Prostate gland (tissue), 2 donors: Measurements from ENCODE around the gene DAB1. TPM values are rescaled to one million over a fixed set of nuclear protein-coding genes. Genes with fewer than 3 reads are reported as not detected.

Experiments used
- DNase-seq: peaks from one replicate; pipeline ENCODE4 v3.0.0-alpha.2; 2019; ENCODE audit warnings: low spot score
- H3K27ac ChIP-seq, 2 donors: fragments of 200-600 bp; sonication (generic); 2 replicates each; pipeline ENCODE4 v1.5.1; 2017 to 2019
- H3K27me3 ChIP-seq: fragments of 200-600 bp; sonication (generic); replicated peaks from 2 replicates; pipeline ENCODE4 v1.5.1; 2019; ENCODE audit not compliant: insufficient read depth
- H3K36me3 ChIP-seq, 2 donors: fragments of 200-600 bp; sonication (generic); 1 replicate in 1 of 2; 2 replicates in 1 of 2; pipeline versions ENCODE4 v1.5.1 to v1.8.1; 2017 to 2019
- H3K4me1 ChIP-seq: fragments of 200-600 bp; sonication (generic); replicated peaks from 2 replicates; pipeline ENCODE4 v1.5.1; 2019
- H3K4me3 ChIP-seq, 2 donors: fragments of 200-600 bp; sonication (generic); 2 replicates each; pipeline ENCODE4 v1.5.1; 2017 to 2019
- H3K9me3 ChIP-seq: fragments of 200-600 bp; sonication (generic); 2 replicates; pipeline ENCODE4 v1.5.1; 2017
- POLR2A ChIP-seq: fragments of 450-650 bp; IDR thresholded peaks from one replicate; pipeline ENCODE4 v1.6.1; 2016; ENCODE audit warnings: antibody characterized with exemption, mild to moderate bottlenecking
- POLR2AphosphoS5 ChIP-seq: sonication (generic); formaldehyde crosslinking; IDR thresholded peaks from one replicate; pipeline ENCODE4 v1.6.1; 2017; ENCODE audit warnings: antibody characterized with exemption
- WGBS: methylation state at CpG from one replicate; pipeline ENCODE4 v1.1.5; 2018; 5-methylcytosine and 5-hydroxymethylcytosine counted together
- intact Hi-C: fragments of 100-400 bp; cut with DNase I; formaldehyde crosslinking; loops from one replicate; pipeline ENCODE4 v1.14.2; 2022
- total RNA-seq, 2 donors: library from RNA; depleted of rRNA; stranded (reverse); fragments of >200 nt; gene quantifications; one replicate each; pipeline ENCODE4 v1.1.0, GENCODE V29; 2016
- TF ChIP-seq, protein P1 (sequence below), 4 experiments: fragments of 200-600 bp in 2 of 4; fragments of 450-650 bp in 2 of 4; sonication (generic) in 2 of 4; IDR thresholded peaks; 1 replicate in 3 of 4; 2 replicates in 1 of 4; pipeline ENCODE4 v1.5.1; 2016 to 2019; ENCODE audit warnings: antibody characterized with exemption in 4 of 4, mild to moderate bottlenecking in 2 of 4, moderate library complexity in 2 of 4

The DAB1 gene
- total RNA-seq, 2 donors from 2014 or later = 0.64 to 3.6 TPM

DNA sequence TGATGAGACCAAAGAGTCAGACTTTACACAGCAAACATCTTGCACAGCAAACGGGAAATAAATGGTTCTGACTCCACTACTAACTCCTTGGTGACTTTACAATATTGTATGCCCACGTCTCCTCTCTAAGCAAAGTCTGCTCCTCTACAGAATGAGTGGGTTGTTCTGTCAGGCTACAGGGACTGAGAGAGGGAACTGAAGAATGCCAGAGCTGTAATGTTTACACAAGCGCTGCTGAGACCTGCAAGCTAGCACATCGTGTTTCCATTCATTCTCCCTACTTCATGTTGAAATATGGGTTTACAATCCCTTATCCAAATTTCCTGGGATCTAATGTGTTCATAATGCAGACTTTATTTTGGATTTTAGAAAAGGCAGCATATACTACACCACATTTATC, 15.9 kb downstream of the DAB1 start:
- H3K27me3 ChIP-seq = no peaks in the 10 kb centered on the region

DNA sequence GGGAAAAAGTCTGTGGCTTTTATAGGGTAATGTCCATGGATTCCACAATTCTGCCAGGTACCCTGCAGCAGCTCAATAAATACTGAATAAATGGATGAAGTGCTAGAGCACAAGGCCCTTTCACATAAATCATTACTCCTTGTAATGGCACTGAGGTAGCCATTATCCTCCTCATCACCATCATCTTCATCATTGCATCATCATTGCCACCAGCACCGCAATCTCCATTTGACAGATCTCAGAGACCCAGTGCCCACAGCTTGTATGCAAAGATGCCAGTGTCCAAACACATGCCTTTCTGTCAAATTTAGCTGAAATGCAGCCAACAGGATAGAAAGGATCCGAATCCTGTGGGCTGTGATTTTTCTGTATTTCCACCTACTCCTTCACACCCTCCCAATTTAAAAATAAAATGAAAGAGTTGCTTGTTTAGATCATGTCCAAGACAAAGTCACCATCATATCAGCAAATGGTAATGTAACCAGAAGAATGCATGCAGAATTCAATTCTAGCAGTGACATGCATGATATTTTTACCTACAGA, 17.4 kb downstream of the DAB1 start:
- no peaks in the 10 kb centered on the region for H3K4me1 ChIP-seq
- intact Hi-C loops = no loop called here
- TF ChIP-seq, protein P1, sequence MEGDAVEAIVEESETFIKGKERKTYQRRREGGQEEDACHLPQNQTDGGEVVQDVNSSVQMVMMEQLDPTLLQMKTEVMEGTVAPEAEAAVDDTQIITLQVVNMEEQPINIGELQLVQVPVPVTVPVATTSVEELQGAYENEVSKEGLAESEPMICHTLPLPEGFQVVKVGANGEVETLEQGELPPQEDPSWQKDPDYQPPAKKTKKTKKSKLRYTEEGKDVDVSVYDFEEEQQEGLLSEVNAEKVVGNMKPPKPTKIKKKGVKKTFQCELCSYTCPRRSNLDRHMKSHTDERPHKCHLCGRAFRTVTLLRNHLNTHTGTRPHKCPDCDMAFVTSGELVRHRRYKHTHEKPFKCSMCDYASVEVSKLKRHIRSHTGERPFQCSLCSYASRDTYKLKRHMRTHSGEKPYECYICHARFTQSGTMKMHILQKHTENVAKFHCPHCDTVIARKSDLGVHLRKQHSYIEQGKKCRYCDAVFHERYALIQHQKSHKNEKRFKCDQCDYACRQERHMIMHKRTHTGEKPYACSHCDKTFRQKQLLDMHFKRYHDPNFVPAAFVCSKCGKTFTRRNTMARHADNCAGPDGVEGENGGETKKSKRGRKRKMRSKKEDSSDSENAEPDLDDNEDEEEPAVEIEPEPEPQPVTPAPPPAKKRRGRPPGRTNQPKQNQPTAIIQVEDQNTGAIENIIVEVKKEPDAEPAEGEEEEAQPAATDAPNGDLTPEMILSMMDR (IDR thresholded peaks at IDR 0.05) = no peak
- TF ChIP-seq POLR2AphosphoS5 = no peak
- TF ChIP-seq POLR2A = no peak

More for the DNA sequence above, 15.9 kb downstream of the DAB1 start:
- intact Hi-C loops = no loop called here
- Histone ChIP-seq H3K4me3 (no peak overlapping the region), H3K27ac (no peak overlapping the region), H3K9me3 (no peaks in the 10 kb centered on the region), H3K36me3 (no peaks in the 10 kb centered on the region), H3K4me1 (no peaks in the 10 kb centered on the region)
- DNase-seq = no peak
- TF ChIP-seq POLR2A (no peak), POLR2AphosphoS5 (no peak)
- TF ChIP-seq, protein P1 (IDR thresholded peaks at IDR 0.05) = no peak
- WGBS = 16% methylated on average over 4 of the region's 4 CpGs

DNA sequence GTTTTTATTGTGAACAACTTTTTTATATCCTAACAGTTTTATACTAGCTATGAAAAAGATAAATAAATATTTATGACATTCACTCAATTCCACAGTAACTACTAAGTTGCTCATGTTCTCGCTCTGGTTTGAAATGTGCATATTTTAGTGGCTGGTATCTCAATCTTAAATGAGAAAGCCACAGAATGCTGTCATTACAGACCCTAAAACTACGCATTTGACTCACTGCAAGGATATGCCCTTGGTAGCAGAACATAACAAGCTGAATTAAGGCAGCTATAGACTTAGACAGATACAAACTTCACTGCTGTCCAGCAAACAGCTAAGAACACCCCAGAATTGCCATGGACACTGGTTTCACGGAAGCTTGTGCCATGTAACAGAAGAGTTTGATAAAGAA, 19.0 kb downstream of the DAB1 start:
- Histone ChIP-seq H3K4me1 (no peaks in the 10 kb centered on the region), H3K9me3 (no peaks in the 10 kb centered on the region), H3K36me3 (no peaks in the 10 kb centered on the region), H3K27ac (no peak overlapping the region), H3K4me3 (no peak overlapping the region), H3K27me3 (no peaks in the 10 kb centered on the region)
- intact Hi-C loops = no loop called here
- 86% methylated on average over 3 of the region's 3 CpGs for WGBS
- TF ChIP-seq POLR2A (no peak), POLR2AphosphoS5 (no peak)
- TF ChIP-seq, protein P1 (IDR thresholded peaks at IDR 0.05) = no peak
- no peak for DNase-seq

More for the DNA sequence above, 17.4 kb downstream of the DAB1 start:
- Histone ChIP-seq H3K27me3 (no peaks in the 10 kb centered on the region), H3K27ac (no peak overlapping the region), H3K4me3 (no peak overlapping the region), H3K36me3 (no peaks in the 10 kb centered on the region), H3K9me3 (no peaks in the 10 kb centered on the region)
- no peak for DNase-seq
- WGBS = 93% methylated on average over 2 of the region's 2 CpGs

DNA sequence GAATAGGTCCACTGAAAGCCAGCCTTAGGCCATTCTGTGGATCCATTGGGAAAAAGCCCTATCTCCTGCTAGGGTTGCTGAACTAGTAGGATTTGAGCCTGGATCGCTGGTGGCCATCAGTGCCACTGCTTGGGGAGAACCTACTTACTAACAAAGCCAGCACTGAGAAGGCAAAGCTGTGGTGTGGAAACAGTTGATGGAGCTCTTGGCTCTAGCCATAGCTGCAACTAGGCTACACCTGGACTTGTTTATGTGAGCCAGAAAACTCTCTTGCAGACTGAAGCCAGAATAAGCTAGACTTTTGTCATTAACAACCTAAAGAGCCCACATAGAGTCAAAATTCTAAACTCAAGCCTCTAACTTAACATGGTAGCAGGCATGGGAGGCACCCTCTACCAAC, 20.7 kb downstream of the DAB1 start:
- no peaks in the 10 kb centered on the region for H3K9me3 ChIP-seq
- no peak overlapping the region for H3K27ac ChIP-seq
- no peak for DNase-seq
- H3K4me3 ChIP-seq = no peak overlapping the region
- no peaks in the 10 kb centered on the region for H3K27me3 ChIP-seq
- 84% methylated on average over 1 of the region's 1 CpG for WGBS
- no peaks in the 10 kb centered on the region for H3K4me1 ChIP-seq
- H3K36me3 ChIP-seq = no peaks in the 10 kb centered on the region
- TF ChIP-seq POLR2A = no peak
- no peak for TF ChIP-seq POLR2AphosphoS5
- TF ChIP-seq, protein P1 (IDR thresholded peaks at IDR 0.05) = no peak
- intact Hi-C loops = no loop called here

DNA sequence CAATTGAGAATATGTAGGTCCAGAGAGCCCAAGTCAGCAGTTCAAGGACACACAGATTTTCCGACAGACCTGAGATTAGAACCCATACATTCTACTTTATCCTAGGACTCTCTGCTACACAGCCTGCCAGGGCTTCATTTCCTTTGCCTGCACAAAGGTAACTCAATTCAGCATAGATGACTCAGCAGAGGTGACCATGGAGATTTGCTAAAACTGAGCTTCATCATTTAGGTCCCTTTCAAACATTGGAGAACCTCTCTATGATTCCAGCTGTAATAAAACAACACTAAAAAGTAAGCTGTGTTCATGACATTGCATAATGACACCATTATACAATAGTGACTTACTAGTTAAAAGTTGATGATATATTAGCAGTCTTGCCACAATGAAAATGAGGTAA, 22.2 kb downstream of the DAB1 start:
- H3K27ac ChIP-seq = no peak overlapping the region
- no peaks in the 10 kb centered on the region for H3K4me1 ChIP-seq
- no peak overlapping the region for H3K4me3 ChIP-seq
- H3K9me3 ChIP-seq = no peaks in the 10 kb centered on the region
- H3K36me3 ChIP-seq = no peaks in the 10 kb centered on the region
- WGBS = 96% methylated on average over 1 of the region's 1 CpG
- H3K27me3 ChIP-seq = no peaks in the 10 kb centered on the region
- DNase-seq = no peak
- intact Hi-C loops = no loop called here
- no peak for TF ChIP-seq POLR2A
- no peak for TF ChIP-seq POLR2AphosphoS5
- TF ChIP-seq, protein P1 (IDR thresholded peaks at IDR 0.05) = no peak
